Heart left ventricle (tissue), 13 donors: ENCODE measurements around the gene TMC6.

Source experiments
- POLR2A ChIP-seq, 2 donors: fragments of 450-650 bp; IDR thresholded peaks; one replicate each; pipeline ENCODE4 v1.6.1; 2017; ENCODE audit warnings: antibody characterized with exemption in 2 of 2, mild to moderate bottlenecking in 2 of 2, moderate library complexity in 2 of 2
- TF ChIP-seq, protein P1 (sequence below), 12 donors: fragments of 200-600 bp; sonication (generic) in 4 of 12; IDR thresholded peaks; one replicate each; pipeline versions ENCODE4 v1.5.0 to v1.8.0; 2018 to 2022; ENCODE audit warnings: antibody characterized with exemption in 12 of 12, mild to moderate bottlenecking in 5 of 12
- donor health status: ischemic (EF 13 %, LVEDD 7.1; RV severe dilation, severe dysfunction).
- donor health status: DM: no; HTN: yes; CAD: no.
- donor health status: DM: no; HTN: no; CAD: no.
- donor health status: ischemic (EF 25% LVEDD 6.9; RV normal size, moderate dysfunction).
- donor health status: ischemic (EF 25% LVEDD 5.7; RV mildly dilated, moderate dysfunction).
- donor health status: ischemic (EF 35%, LVEDD 5.7; RV mildly dilated, moderate dysfunction).
- donor health status: nonischemic (EF 11% LVEDD 7.7; RV severe dilation, severe dysfunction).
- donor health status: DM: yes; HTN: yes; CAD: no.
- donor health status: PGD.
- donor health status: ischemic (EF 29% LVEDD 5.4; RV normal size, mild dysfunction).
- donor health status: nonischemic (EF 23%, LVEDD 6.1; RV moderate dilation, normal function).

DNA sequence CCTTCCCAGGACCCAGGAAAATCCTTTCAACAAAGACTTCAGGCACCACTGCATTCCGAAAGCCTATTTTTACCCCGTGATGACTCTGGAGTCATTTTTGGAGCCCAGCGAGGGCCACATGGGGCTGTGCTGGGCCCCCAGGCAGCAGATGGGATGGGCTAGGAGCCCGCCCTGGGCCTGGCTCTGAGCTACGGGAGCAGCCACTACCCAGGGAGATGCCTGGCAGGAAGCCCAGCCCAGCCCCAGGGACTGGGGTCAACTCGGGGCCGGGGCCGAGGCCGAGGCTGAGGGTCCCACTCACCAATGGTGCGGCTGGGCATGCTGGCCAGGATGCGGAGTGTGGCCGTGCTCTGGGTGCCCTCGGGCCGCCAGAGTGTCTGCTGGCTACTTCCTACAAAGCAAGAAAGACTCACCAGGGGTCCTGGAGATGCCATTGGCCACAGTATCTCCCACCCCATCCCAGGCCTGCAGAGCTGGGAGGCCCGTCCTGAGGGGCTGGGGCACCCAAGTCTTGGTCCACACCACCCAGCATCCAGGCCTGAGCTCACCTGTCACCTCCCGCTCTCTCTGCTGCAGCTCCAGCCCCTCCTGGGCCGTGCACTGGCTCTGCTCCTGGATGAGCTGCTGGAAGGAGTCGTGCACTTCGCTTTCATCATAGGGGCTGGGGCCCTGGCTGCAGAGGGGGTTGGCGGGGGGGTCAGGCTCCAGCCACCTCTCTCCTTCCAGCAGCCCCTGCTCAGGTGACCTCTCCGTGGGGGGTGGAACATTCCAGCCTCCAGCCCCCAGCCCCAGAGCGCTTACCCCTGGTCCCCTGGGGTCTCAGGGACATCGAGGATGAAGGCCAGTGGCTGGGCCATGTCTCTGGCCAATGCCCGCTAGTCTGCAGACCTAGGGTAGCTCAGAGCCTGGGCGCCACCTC lies 2.3 kb downstream of the TMC6 start:
- TF ChIP-seq, protein P1, sequence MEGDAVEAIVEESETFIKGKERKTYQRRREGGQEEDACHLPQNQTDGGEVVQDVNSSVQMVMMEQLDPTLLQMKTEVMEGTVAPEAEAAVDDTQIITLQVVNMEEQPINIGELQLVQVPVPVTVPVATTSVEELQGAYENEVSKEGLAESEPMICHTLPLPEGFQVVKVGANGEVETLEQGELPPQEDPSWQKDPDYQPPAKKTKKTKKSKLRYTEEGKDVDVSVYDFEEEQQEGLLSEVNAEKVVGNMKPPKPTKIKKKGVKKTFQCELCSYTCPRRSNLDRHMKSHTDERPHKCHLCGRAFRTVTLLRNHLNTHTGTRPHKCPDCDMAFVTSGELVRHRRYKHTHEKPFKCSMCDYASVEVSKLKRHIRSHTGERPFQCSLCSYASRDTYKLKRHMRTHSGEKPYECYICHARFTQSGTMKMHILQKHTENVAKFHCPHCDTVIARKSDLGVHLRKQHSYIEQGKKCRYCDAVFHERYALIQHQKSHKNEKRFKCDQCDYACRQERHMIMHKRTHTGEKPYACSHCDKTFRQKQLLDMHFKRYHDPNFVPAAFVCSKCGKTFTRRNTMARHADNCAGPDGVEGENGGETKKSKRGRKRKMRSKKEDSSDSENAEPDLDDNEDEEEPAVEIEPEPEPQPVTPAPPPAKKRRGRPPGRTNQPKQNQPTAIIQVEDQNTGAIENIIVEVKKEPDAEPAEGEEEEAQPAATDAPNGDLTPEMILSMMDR (IDR thresholded peaks at IDR 0.05) = no peak
- TF ChIP-seq POLR2A (IDR thresholded peaks at IDR 0.05) = no peak
